HCT116 (cell line): ENCODE data around the gene TGFBI.

Source experiments
- CBX3 ChIP-seq: IDR thresholded peaks from 2 replicates; pipeline ENCODE4 v1.6.1; 2012; ENCODE audit warnings: low read depth
- CEBPB ChIP-seq: IDR thresholded peaks from 2 replicates; pipeline ENCODE4 v1.6.1; 2012; ENCODE audit warnings: low read depth
- CTCF ChIP-seq, 3 experiments: fragments of 200-600 bp in 1 of 3; sonication (generic) in 1 of 3; IDR thresholded peaks in 2 of 3; conservative IDR thresholded peaks in 1 of 3; 2 replicates each; pipeline ENCODE4 v1.5.1; 2012 to 2017; ENCODE audit warnings: low read depth in 2 of 3, low read length in 2 of 3, antibody characterized with exemption in 1 of 3, borderline replicate concordance in 1 of 3, control low read depth in 1 of 3, mild to moderate bottlenecking in 1 of 3, mixed read lengths in 1 of 3, mixed run types in 1 of 3, moderate library complexity in 1 of 3; ENCODE audit not compliant: insufficient read depth in 1 of 3
- ELF1 ChIP-seq: IDR thresholded peaks from 2 replicates; pipeline ENCODE4 v1.6.1; 2012; ENCODE audit warnings: low read depth, borderline replicate concordance
- EZH2 ChIP-seq: fragments of 200-600 bp; sonication (generic); IDR thresholded peaks from 2 replicates; pipeline ENCODE4 v1.6.1; 2017; ENCODE audit warnings: antibody characterized with exemption, mixed run types
- JUND ChIP-seq: IDR thresholded peaks from 2 replicates; pipeline ENCODE4 v1.6.1; 2012
- POLR2A ChIP-seq: IDR thresholded peaks from 2 replicates; pipeline ENCODE4 v1.7.0; 2011; ENCODE audit warnings: borderline replicate concordance; ENCODE audit not compliant: insufficient read depth, insufficient read length; ENCODE audit errors: extremely low read depth
- POLR2AphosphoS5 ChIP-seq: IDR thresholded peaks from 2 replicates; pipeline ENCODE4 v1.6.1; 2011; ENCODE audit warnings: mild to moderate bottlenecking, low read depth, low read length, moderate library complexity
- REST ChIP-seq: IDR thresholded peaks from 2 replicates; pipeline ENCODE4 v1.6.1; 2012; ENCODE audit warnings: low read depth
- SP1 ChIP-seq: IDR thresholded peaks from 2 replicates; pipeline ENCODE4 v1.6.1; 2012; ENCODE audit warnings: low read depth
- TCF7L2 ChIP-seq: IDR thresholded peaks from 2 replicates; pipeline ENCODE4 v1.7.0; 2011; ENCODE audit warnings: borderline replicate concordance, inconsistent platforms; ENCODE audit not compliant: insufficient read depth, insufficient read length; ENCODE audit errors: extremely low read depth
- YY1 ChIP-seq: IDR thresholded peaks from 2 replicates; pipeline ENCODE4 v1.6.1; 2011; ENCODE audit warnings: low read length, low read depth, moderate library complexity, mild to moderate bottlenecking; ENCODE audit not compliant: insufficient replicate concordance; ENCODE audit errors: extremely low read depth
- ZBTB33 ChIP-seq: IDR thresholded peaks from 2 replicates; pipeline ENCODE4 v1.6.1; 2011; ENCODE audit warnings: mild to moderate bottlenecking, low read length, moderate library complexity; ENCODE audit not compliant: insufficient replicate concordance; ENCODE audit errors: extremely low read depth

- no peak for TF ChIP-seq TCF7L2
- no peak for TF ChIP-seq JUND
- no peak for TF ChIP-seq CTCF (IDR thresholded peaks at IDR 0.05 in 2 of 3, conservative IDR thresholded peaks at IDR 0.05 in 1 of 3; ENCODE audit: borderline replicate concordance in 1 of 3, insufficient read depth in 1 of 3, low read depth in 2 of 3, low read length in 2 of 3)
- no peak for TF ChIP-seq EZH2
- no peak for TF ChIP-seq CBX3
- TF ChIP-seq POLR2A = no peak
- TF ChIP-seq POLR2AphosphoS5 = no peak
- TF ChIP-seq ELF1 = no peak
- no peak for TF ChIP-seq YY1
- TF ChIP-seq REST = no peak
- no peak for TF ChIP-seq CEBPB
- TF ChIP-seq SP1 = no peak
- TF ChIP-seq ZBTB33 = no peak
Observed at GRCh38 chr5:136020001-136020382, 8.8 kb upstream of the TGFBI start.
